CD4-positive, alpha-beta memory T cell (primary cell): Measurements from ENCODE around the gene MT1A. TPM values are rescaled to one million over a fixed set of nuclear protein-coding genes. Genes with fewer than 3 reads are reported as not detected.

ENCODE experiments used
- CTCF ChIA-PET: fragments of 350-600 bp; sonication (Branson Sonifier 250); formaldehyde crosslinking; loops from one replicate; lab custom pipeline; 2021; ENCODE audit warnings: inconsistent platforms; ENCODE audit not compliant: partially characterized antibody; lab: Charles Lee
- POLR2A ChIA-PET: fragments of 350-600 bp; sonication (Branson Sonifier 250); formaldehyde crosslinking; loops from one replicate; lab custom pipeline; 2021; ENCODE audit not compliant: partially characterized antibody; lab: Charles Lee
- DNase-seq, 5 donors: peaks; one replicate each; pipeline versions ENCODE4 v3.0.0 to v3.0.0-alpha.2; 2020 to 2022; ENCODE audit warnings: mixed read lengths in 1 of 5
- H3K27ac ChIP-seq: one replicate; pipeline ENCODE4 v1.7.0; 2013; ENCODE audit warnings: low read depth, low read length
- H3K27me3 ChIP-seq: 2 replicates; pipeline ENCODE4 v1.7.0; 2013; ENCODE audit warnings: mild to moderate bottlenecking, low read length, moderate library complexity; ENCODE audit not compliant: insufficient read depth
- H3K36me3 ChIP-seq: 2 replicates; pipeline ENCODE4 v1.7.0; 2013; ENCODE audit warnings: mild to moderate bottlenecking, low read length, moderate library complexity; ENCODE audit not compliant: insufficient read depth
- H3K4me1 ChIP-seq: 2 replicates; pipeline ENCODE4 v1.7.0; 2013; ENCODE audit warnings: mild to moderate bottlenecking, low read length, moderate library complexity; ENCODE audit not compliant: insufficient read depth
- H3K4me3 ChIP-seq, 2 donors: one replicate each; pipeline ENCODE4 v1.7.0; 2013; ENCODE audit warnings: low read length in 2 of 2, mild to moderate bottlenecking in 1 of 2
- H3K9me3 ChIP-seq, 2 donors: one replicate each; pipeline ENCODE4 v1.7.0; 2013; ENCODE audit warnings: low read length in 2 of 2, control low read depth in 1 of 2; ENCODE audit not compliant: control insufficient read depth in 1 of 2
- H3K27ac Mint-ChIP-seq, 7 donors: one replicate each; pipeline ENCODE4 v1.8.0; 2020 to 2021; ENCODE audit warnings: mixed read lengths in 7 of 7, mild to moderate bottlenecking in 6 of 7, inconsistent platforms in 3 of 7, moderate library complexity in 3 of 7
- H3K27me3 Mint-ChIP-seq, 2 donors: one replicate each; pipeline ENCODE4 v1.8.0; 2020 to 2021; ENCODE audit warnings: mixed read lengths in 2 of 2
- H3K36me3 Mint-ChIP-seq, 2 donors: one replicate each; pipeline ENCODE4 v1.8.0; 2020 to 2021; ENCODE audit warnings: mixed read lengths in 2 of 2, inconsistent platforms in 1 of 2, mild to moderate bottlenecking in 1 of 2
- H3K4me1 Mint-ChIP-seq, 4 donors: one replicate each; pipeline ENCODE4 v1.8.0; 2020 to 2021; ENCODE audit warnings: mixed read lengths in 4 of 4, mild to moderate bottlenecking in 1 of 4
- H3K4me3 Mint-ChIP-seq, 8 donors: one replicate each; pipeline ENCODE4 v1.8.0; 2020 to 2021; ENCODE audit warnings: mixed read lengths in 8 of 8, mild to moderate bottlenecking in 7 of 8, moderate library complexity in 6 of 8, inconsistent platforms in 3 of 8
- H3K9me3 Mint-ChIP-seq, 8 donors: one replicate each; pipeline ENCODE4 v1.8.0; 2020 to 2021; ENCODE audit warnings: mixed read lengths in 8 of 8, mild to moderate bottlenecking in 5 of 8, inconsistent platforms in 3 of 8, moderate library complexity in 1 of 8
- intact Hi-C: fragments of 100-400 bp; cut with micrococcal nuclease; formaldehyde crosslinking; loops from one replicate; pipeline ENCODE4 v1.15.1; 2023
- polyA plus RNA-seq, 2 donors: library from polyadenylated mRNA; unstranded; fragments of 300-500 nt; fragmentation: Illumina TruSeq; gene quantifications; one replicate each; pipeline ENCODE4 v1.2.3, GENCODE V29; 2021
- total RNA-seq, 2 experiments: library from RNA; stranded (reverse); gene quantifications; one replicate each; pipeline ENCODE4 v1.2.3, GENCODE V29; 2021

MT1A gene
- total RNA-seq (not detected), polyA plus RNA-seq (not detected)

GRCh38 chr16:56637814-56638750 is at the start of gene MT1A:
Gene MT1A, plus strand, starts transcription at chr16:56638666. Its CDS starts 73 bp downstream, at chr16:56638739.
- no peak within 1 kb of the TSS for H3K27ac Mint-ChIP-seq
- H3K9me3 Mint-ChIP-seq = no peaks in the 10 kb centered on the region
- Histone ChIP-seq H3K36me3 (no peaks in the 10 kb centered on the region), H3K27ac (no peak within 1 kb of the TSS), H3K27me3 (peaks cover 38% of the 10 kb centered on the region), H3K9me3 (no peaks in the 10 kb centered on the region), H3K4me1 (peaks cover 21% of the 10 kb centered on the region), H3K4me3 (no peak within 1 kb of the TSS)
- intact Hi-C loops = no loop called here
- H3K4me1 Mint-ChIP-seq = peaks cover 19 to 52% (median 24%) of the 10 kb centered on the region in 4 donors
- H3K4me3 Mint-ChIP-seq = peak within 1 kb of the TSS in 7 of 8 donors; percentile 39 to 61 (median 53)
- no peak for DNase-seq
- POLR2A ChIA-PET = interaction anchor here (1.4 to 1.6 kb wide), 2 partner anchors 13 to 14 kb away, joined by 3 to 4 read pairs; partner anchors contain the start of gene MT1E
- CTCF ChIA-PET = no interaction called here
- peaks cover 54 to 64% of the 10 kb centered on the region in 2 donors for H3K27me3 Mint-ChIP-seq
- no peaks in the 10 kb centered on the region for H3K36me3 Mint-ChIP-seq

DNA sequence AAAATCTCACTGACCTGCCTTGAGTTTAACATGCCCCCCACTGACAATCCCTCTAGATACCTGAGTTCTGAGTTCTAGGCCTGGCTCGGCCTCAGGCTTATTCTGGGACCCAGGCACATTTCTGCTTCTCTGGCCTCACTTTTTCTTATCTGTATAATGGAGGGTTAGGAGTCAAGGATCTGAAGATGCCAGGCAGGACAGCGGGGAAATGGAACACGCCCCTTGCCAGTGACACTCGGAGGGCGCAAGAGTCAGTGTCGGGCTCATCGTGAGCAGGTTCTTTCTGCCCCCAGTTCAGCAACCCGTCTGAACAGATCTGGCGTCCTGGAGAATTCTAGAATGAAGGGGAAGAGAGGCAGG is 49.7 kb upstream of the MT1A start:
- CTCF ChIA-PET = no interaction called here
- H3K4me1 ChIP-seq = peaks cover 7% of the 10 kb centered on the region
- peaks cover 3 to 15% (median 7%) of the 10 kb centered on the region in 4 donors for H3K4me1 Mint-ChIP-seq

GRCh38 chr16:56589141-56590039 is 49.1 kb upstream of the MT1A start, which contains the start of gene MT3:
Gene MT3, plus strand, starts transcription at chr16:56589528. Its CDS starts 63 bp downstream, at chr16:56589591.
- peaks cover 7% of the 10 kb centered on the region for H3K4me1 ChIP-seq
- Mint-ChIP-seq H3K36me3 (no peaks in the 10 kb centered on the region), H3K27ac (peak within 1 kb of the TSS in 2 of 7 donors; percentile 13 to 41), H3K27me3 (peaks cover 17 to 33% of the 10 kb centered on the region in 2 donors), H3K4me3 (peak within 1 kb of the TSS; percentile 69 to 85 (median 80)), H3K9me3 (peaks cover 0 to 5% (median 0%) of the 10 kb centered on the region in 8 donors), H3K4me1 (peaks cover 3 to 15% (median 7%) of the 10 kb centered on the region in 4 donors)
- DNase-seq = peak in 3 of 5 donors; percentile 10 to 29 (median 24)
- H3K27me3 ChIP-seq = peaks cover 15% of the 10 kb centered on the region
- H3K27ac ChIP-seq = no peak within 1 kb of the TSS
- intact Hi-C loops = no loop called here
- ChIA-PET POLR2A (no interaction called here), CTCF (no interaction called here)
- H3K4me3 ChIP-seq = peak within 1 kb of the TSS in 1 of 2 donors; percentile 41
- H3K36me3 ChIP-seq = no peaks in the 10 kb centered on the region
- H3K9me3 ChIP-seq = no peaks in the 10 kb centered on the region

More for the DNA sequence above, 49.7 kb upstream of the MT1A start:
- H3K27me3 Mint-ChIP-seq = peaks cover 17 to 33% of the 10 kb centered on the region in 2 donors
- peak overlapping the region in 1 of 2 donors; percentile 41 for H3K4me3 ChIP-seq
- H3K27me3 ChIP-seq = peaks cover 15% of the 10 kb centered on the region
- H3K27ac ChIP-seq = no peak overlapping the region
- H3K9me3 Mint-ChIP-seq = peaks cover 0 to 5% (median 0%) of the 10 kb centered on the region in 8 donors
- H3K27ac Mint-ChIP-seq = peak overlapping the region in 1 of 7 donors; percentile 13
- intact Hi-C loops = no loop called here
- H3K36me3 ChIP-seq = no peaks in the 10 kb centered on the region
- peak overlapping the region; percentile 58 to 85 (median 78) for H3K4me3 Mint-ChIP-seq
- H3K36me3 Mint-ChIP-seq = no peaks in the 10 kb centered on the region
- POLR2A ChIA-PET = no interaction called here
- H3K9me3 ChIP-seq = no peaks in the 10 kb centered on the region
- DNase-seq = no peak

DNA sequence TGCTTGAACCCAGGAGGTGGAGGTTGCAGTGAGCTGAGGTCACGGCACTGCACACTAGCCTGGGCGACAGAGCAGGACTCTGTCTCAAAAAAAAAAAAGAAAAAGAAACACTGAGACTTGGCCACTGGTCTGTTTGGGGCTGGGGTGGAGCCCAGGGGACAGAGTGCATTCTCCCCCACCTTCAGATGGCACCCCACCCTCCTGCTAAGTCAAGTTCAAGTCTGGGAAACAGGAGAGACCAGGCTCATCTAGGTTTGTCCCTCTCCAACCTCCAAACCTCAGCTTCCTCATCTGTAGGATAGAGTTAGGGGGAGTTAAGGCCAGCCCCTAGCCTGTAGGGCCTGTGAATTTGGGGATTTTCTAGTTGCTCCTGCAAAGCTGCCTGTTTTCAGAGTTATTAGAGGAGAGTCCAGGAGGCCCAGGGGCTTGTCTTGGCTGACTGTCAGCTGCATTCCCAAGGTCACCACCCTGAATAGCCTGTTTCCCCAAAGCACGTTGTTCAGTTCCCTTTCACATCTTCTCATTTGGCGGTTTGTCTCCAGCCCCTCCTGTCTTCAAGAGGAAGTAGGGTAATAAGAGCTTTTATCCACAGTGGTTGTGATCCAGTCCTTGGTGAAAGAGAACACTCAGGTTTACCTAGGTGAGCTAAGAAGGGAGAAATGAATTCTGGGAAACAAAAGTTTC is 46.9 kb upstream of the MT1A start:
- CTCF ChIA-PET = interaction anchor here (1.5 to 3.3 kb wide), 3 partner anchors 9 to 52 kb away, joined by 4 to 15 read pairs (median 9); no protein-coding TSS in a partner anchor

DNA sequence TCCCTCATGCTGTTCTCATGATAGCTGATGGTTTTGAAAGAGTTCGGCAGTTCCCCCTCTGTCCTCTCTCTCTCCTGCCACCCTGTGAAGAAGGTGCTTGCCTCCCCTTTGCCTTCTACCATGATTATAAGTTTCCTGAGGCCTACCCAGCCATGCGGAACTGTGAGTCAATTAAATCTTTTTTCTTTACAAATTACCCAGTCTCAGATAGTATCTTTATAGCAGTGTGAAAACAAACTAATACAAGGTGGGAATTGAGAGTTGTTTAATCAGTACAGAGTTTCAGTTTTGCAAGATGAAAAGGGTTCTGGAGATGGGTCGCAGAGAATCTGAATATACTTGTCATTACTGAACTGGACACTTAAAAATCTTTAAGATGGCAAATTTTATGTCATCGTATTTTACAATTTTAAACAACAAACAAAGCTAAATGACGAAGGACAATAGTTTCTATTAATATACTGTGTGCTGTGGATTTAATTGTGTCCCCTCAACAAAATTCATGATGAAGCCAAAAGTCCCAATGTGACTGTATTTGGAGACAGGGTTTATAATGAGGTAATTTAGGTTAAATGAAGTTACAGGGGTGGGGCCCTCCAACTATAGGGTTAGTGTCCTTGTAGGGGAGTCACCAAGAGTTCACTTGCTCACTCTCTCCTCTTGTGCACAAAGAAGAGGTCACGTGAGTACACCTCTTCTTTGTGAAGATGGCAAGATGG is 44.7 kb upstream of the MT1A start:
- Histone ChIP-seq H3K4me3 (no peak overlapping the region), H3K36me3 (no peaks in the 10 kb centered on the region), H3K9me3 (no peaks in the 10 kb centered on the region), H3K27me3 (peaks cover 14% of the 10 kb centered on the region), H3K4me1 (peaks cover 7% of the 10 kb centered on the region), H3K27ac (no peak overlapping the region)
- no peaks in the 10 kb centered on the region for H3K36me3 Mint-ChIP-seq
- POLR2A ChIA-PET = no interaction called here
- H3K4me3 Mint-ChIP-seq = no peak overlapping the region
- H3K4me1 Mint-ChIP-seq = peaks cover 2 to 14% (median 6%) of the 10 kb centered on the region in 4 donors
- CTCF ChIA-PET = interaction anchor here (3.3 kb wide), 1 partner anchor 17 kb away, joined by 15 read pairs; no protein-coding TSS in a partner anchor
- no peak for DNase-seq
- no peak overlapping the region for H3K27ac Mint-ChIP-seq
- peaks cover 0 to 4% (median 0%) of the 10 kb centered on the region in 8 donors for H3K9me3 Mint-ChIP-seq
- H3K27me3 Mint-ChIP-seq = peaks cover 12 to 28% of the 10 kb centered on the region in 2 donors
- intact Hi-C loops = no loop called here

More for the DNA sequence above, 46.9 kb upstream of the MT1A start:
- H3K36me3 ChIP-seq = no peaks in the 10 kb centered on the region
- H3K4me3 ChIP-seq = no peak overlapping the region
- H3K27ac ChIP-seq = no peak overlapping the region
- Mint-ChIP-seq H3K4me1 (peaks cover 3 to 15% (median 7%) of the 10 kb centered on the region in 4 donors), H3K9me3 (peaks cover 0 to 5% (median 0%) of the 10 kb centered on the region in 8 donors), H3K4me3 (no peak overlapping the region), H3K36me3 (no peaks in the 10 kb centered on the region), H3K27ac (no peak overlapping the region), H3K27me3 (peaks cover 13 to 31% of the 10 kb centered on the region in 2 donors)
- peaks cover 7% of the 10 kb centered on the region for H3K4me1 ChIP-seq
- intact Hi-C loops = no loop called here
- POLR2A ChIA-PET = no interaction called here
- no peak for DNase-seq
- H3K27me3 ChIP-seq = peaks cover 15% of the 10 kb centered on the region
- H3K9me3 ChIP-seq = no peaks in the 10 kb centered on the region

DNA sequence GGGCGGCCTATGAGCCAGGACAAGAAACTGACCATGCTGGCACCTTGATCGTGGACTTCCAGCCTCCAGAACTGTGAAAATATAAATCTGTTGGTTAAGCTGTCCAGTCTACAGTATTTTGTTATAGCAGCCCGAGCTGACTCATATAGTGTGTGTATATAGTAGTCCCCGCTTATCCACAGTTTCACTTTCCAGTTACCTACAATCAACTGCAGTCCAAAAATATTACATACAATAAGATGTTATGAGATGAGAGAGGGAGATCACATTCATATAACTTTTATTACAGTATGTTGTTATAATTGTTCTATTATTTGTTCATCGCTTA is 44.2 kb upstream of the MT1A start:
- no peaks in the 10 kb centered on the region for H3K9me3 ChIP-seq
- H3K27me3 ChIP-seq = peaks cover 12% of the 10 kb centered on the region
- Mint-ChIP-seq H3K36me3 (no peaks in the 10 kb centered on the region), H3K4me1 (peaks cover 0 to 10% (median 4%) of the 10 kb centered on the region in 4 donors), H3K27me3 (peaks cover 10 to 26% of the 10 kb centered on the region in 2 donors), H3K4me3 (no peak overlapping the region), H3K27ac (no peak overlapping the region), H3K9me3 (peaks cover 0 to 4% (median 0%) of the 10 kb centered on the region in 8 donors)
- peaks cover 7% of the 10 kb centered on the region for H3K4me1 ChIP-seq
- H3K4me3 ChIP-seq = no peak overlapping the region
- ChIA-PET CTCF (interaction anchor here (3.3 kb wide), 1 partner anchor 18 kb away, joined by 15 read pairs; no protein-coding TSS in a partner anchor), POLR2A (no interaction called here)
- no peak for DNase-seq
- no peak overlapping the region for H3K27ac ChIP-seq
- no peaks in the 10 kb centered on the region for H3K36me3 ChIP-seq
- intact Hi-C loops = no loop called here
